ENCODE results near the gene CPD. TPM values are rescaled to one million over a fixed set of nuclear protein-coding genes. Genes with fewer than 3 reads are reported as not detected.
"Not testable (repeated sequence)": the region's sequence is repeated elsewhere in the genome, so short reads cannot be mapped to it uniquely, and the experiment has no call there.

CPD gene
- total RNA-seq, 1 donor from 2014 or later = 71.7 TPM

- DNase-seq (ENCODE audit: low spot score in 2 of 2); FAIRE-seq: not testable (repeated sequence)
These were observed 39.3 kb downstream of the CPD start for GRCh38 chr17:30418070-30418469.

- DNase-seq (ENCODE audit: low spot score in 2 of 2) = no peak
- FAIRE-seq = peak; percentile 10
These were observed 42.9 kb downstream of the CPD start for GRCh38 chr17:30421592-30421991.

GRCh38 chr17:30422171-30422570 lies 43.4 kb downstream of the CPD start:
- FAIRE-seq (no peak), DNase-seq (ENCODE audit: low spot score in 2 of 2) (no peak)

- DNase-seq (ENCODE audit: low spot score in 2 of 2) = no peak
- no peak for FAIRE-seq
These were observed 45.7 kb downstream of the CPD start for GRCh38 chr17:30424471-30424870.

GRCh38 chr17:30426292-30426691 lies 47.6 kb downstream of the CPD start:
- FAIRE-seq (no peak), DNase-seq (ENCODE audit: low spot score in 2 of 2) (no peak)

- FAIRE-seq (no peak), DNase-seq (ENCODE audit: low spot score in 2 of 2) (no peak)
These were observed 48.9 kb downstream of the CPD start for GRCh38 chr17:30427611-30428010.

GRCh38 chr17:30429155-30429554 lies 50.4 kb downstream of the CPD start:
- no peak for FAIRE-seq

GRCh38 chr17:30433514-30433913 lies 54.8 kb downstream of the CPD start:
- FAIRE-seq (no peak), DNase-seq (ENCODE audit: low spot score in 2 of 2) (no peak)

More at GRCh38 chr17:30429155-30429554, 50.4 kb downstream of the CPD start:
- DNase-seq (ENCODE audit: low spot score in 2 of 2) = no peak

GRCh38 chr17:30436729-30437128 lies 58.0 kb downstream of the CPD start:
- no peak for DNase-seq (ENCODE audit: low spot score in 2 of 2)

GRCh38 chr17:30443721-30444120 lies 65.0 kb downstream of the CPD start:
- no peak for FAIRE-seq
- no peak for DNase-seq (ENCODE audit: low spot score in 2 of 2)

More at GRCh38 chr17:30436729-30437128, 58.0 kb downstream of the CPD start:
- no peak for FAIRE-seq

- not testable (repeated sequence) for DNase-seq (ENCODE audit: low spot score in 2 of 2); FAIRE-seq
These were observed 67.9 kb downstream of the CPD start for GRCh38 chr17:30446640-30447039.

GRCh38 chr17:30449480-30449879 lies 70.8 kb downstream of the CPD start:
- FAIRE-seq = no peak
- peak in 1 of 2 donors; percentile 2 for DNase-seq (ENCODE audit: low spot score in 2 of 2)

GRCh38 chr17:30450125-30451027 lies 71.6 kb downstream of the CPD start:
- no peak for DNase-seq (ENCODE audit: low spot score in 2 of 2)
- FAIRE-seq = no peak

GRCh38 chr17:30454635-30455034 lies 75.9 kb downstream of the CPD start:
- FAIRE-seq = no peak

GRCh38 chr17:30458371-30458770 lies 79.6 kb downstream of the CPD start:
- no peak for FAIRE-seq
- no peak for DNase-seq (ENCODE audit: low spot score in 2 of 2)

More at GRCh38 chr17:30454635-30455034, 75.9 kb downstream of the CPD start:
- no peak for DNase-seq (ENCODE audit: low spot score in 2 of 2)

GRCh38 chr17:30458797-30459413 lies 80.2 kb downstream of the CPD start:
- peak; percentile 3 for FAIRE-seq
- DNase-seq (ENCODE audit: low spot score in 2 of 2) = not testable (repeated sequence)

- FAIRE-seq (no peak), DNase-seq (ENCODE audit: low spot score in 2 of 2) (no peak)
These were observed 89.7 kb downstream of the CPD start for GRCh38 chr17:30468465-30468864.

GRCh38 chr17:30472238-30472890 lies 93.6 kb downstream of the CPD start:
- DNase-seq (ENCODE audit: low spot score in 2 of 2) = no peak
- no peak for FAIRE-seq

- DNase-seq (ENCODE audit: low spot score in 2 of 2) (no peak), FAIRE-seq (no peak)
These were observed 96.5 kb downstream of the CPD start for GRCh38 chr17:30475206-30475605.

GRCh38 chr17:30476726-30477082 lies 98.0 kb downstream of the CPD start:
- FAIRE-seq (no peak), DNase-seq (ENCODE audit: low spot score in 2 of 2) (no peak)

All from frontal cortex (tissue), 4 donors.